Osteoblast (primary cell): Measurements from ENCODE around the gene HEXD. TPM values are rescaled to one million over a fixed set of nuclear protein-coding genes. Genes with fewer than 3 reads are reported as not detected.

Experiments used
- DNase-seq: peaks from one replicate; pipeline ENCODE4 v3.0.0; 2011; ENCODE audit warnings: low spot score, mixed read lengths; ENCODE audit not compliant: insufficient read length; ENCODE audit errors: missing footprints
- H2AFZ ChIP-seq: 2 replicates; pipeline ENCODE4 v1.6.0; 2011; ENCODE audit warnings: mild to moderate bottlenecking, low read length
- H3K27ac ChIP-seq: 2 replicates; pipeline ENCODE4 v1.5.1; 2011; ENCODE audit warnings: mild to moderate bottlenecking, low read depth, low read length, moderate library complexity
- H3K27me3 ChIP-seq: 2 replicates; pipeline ENCODE4 v1.6.0; 2012; ENCODE audit warnings: mild to moderate bottlenecking, control low read depth, inconsistent platforms, low read length, moderate library complexity; ENCODE audit not compliant: insufficient read depth
- H3K36me3 ChIP-seq: 2 replicates; pipeline ENCODE4 v1.5.1; 2011; ENCODE audit warnings: mild to moderate bottlenecking, low read length, control low read depth, moderate library complexity; ENCODE audit not compliant: insufficient read depth
- H3K4me1 ChIP-seq: 2 replicates; pipeline ENCODE4 v1.5.1; 2011; ENCODE audit warnings: mild to moderate bottlenecking, low read length, control low read depth, moderate library complexity; ENCODE audit not compliant: insufficient read depth
- H3K4me2 ChIP-seq: 2 replicates; pipeline ENCODE4 v1.6.0; 2011; ENCODE audit warnings: mild to moderate bottlenecking, low read length; ENCODE audit not compliant: insufficient read depth
- H3K4me3 ChIP-seq: fragments of 200-600 bp; sonication (generic); 3 replicates; pipeline ENCODE4 v1.5.1; 2012; ENCODE audit warnings: mild to moderate bottlenecking, low read length, inconsistent platforms; ENCODE audit not compliant: insufficient read depth
- H3K79me2 ChIP-seq: 2 replicates; pipeline ENCODE4 v1.6.0; 2012; ENCODE audit warnings: mild to moderate bottlenecking, low read length, control low read depth, inconsistent platforms; ENCODE audit not compliant: insufficient read depth
- H3K9me3 ChIP-seq: 2 replicates; pipeline ENCODE4 v1.5.1; 2011; ENCODE audit warnings: low read depth, low read length, control low read depth
- H4K20me1 ChIP-seq: 2 replicates; pipeline ENCODE4 v1.6.0; 2012; ENCODE audit warnings: mild to moderate bottlenecking, low read length, control low read depth; ENCODE audit not compliant: insufficient read depth
- total RNA-seq: library from RNA; depleted of rRNA; stranded (reverse); fragments of >200 nt; gene quantifications from 2 replicates; pipeline ENCODE4 v1.2.3, GENCODE V29; 2012
- TF ChIP-seq, protein P1 (sequence below): IDR thresholded peaks from 2 replicates; pipeline ENCODE4 v1.5.1; 2011; ENCODE audit warnings: mild to moderate bottlenecking, low read depth, low read length, moderate library complexity; ENCODE audit errors: extremely low read depth

Gene HEXD
- total RNA-seq, 1 donor, result 20.3 TPM

DNA sequence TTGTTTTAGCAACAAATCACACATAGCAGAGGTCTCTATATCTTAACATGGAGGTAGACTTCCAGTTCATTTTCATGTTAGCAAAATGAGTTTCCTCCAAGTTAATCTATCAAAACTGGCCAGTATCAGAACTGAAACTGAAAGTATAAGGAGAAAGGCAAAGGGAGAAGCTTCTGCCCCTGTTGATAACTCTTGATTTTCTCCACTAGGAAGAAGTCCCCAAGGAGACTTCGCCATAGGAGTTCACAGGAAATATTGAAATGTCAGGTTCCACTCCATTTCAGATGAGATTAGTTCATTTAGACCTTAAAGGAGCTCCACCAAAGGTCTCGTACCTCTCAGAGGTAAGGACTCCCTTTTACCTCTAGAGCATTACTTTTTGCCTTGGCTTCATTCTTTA is 1.4 kb downstream of the HEXD start:
- H3K36me3 ChIP-seq, result no peaks in the 10 kb centered on the region
- no peak for DNase-seq
- peak overlapping the region; percentile 97 for H2AFZ ChIP-seq
- H3K4me2 ChIP-seq, result peak overlapping the region; percentile 82
- H3K27me3 ChIP-seq, result no peaks in the 10 kb centered on the region
- no peak overlapping the region for H3K27ac ChIP-seq
- no peaks in the 10 kb centered on the region for H3K79me2 ChIP-seq
- peaks cover 29% of the 10 kb centered on the region for H4K20me1 ChIP-seq
- peak overlapping the region; percentile 86 for H3K4me3 ChIP-seq
- peaks cover 17% of the 10 kb centered on the region for H3K4me1 ChIP-seq
- TF ChIP-seq, protein P1, sequence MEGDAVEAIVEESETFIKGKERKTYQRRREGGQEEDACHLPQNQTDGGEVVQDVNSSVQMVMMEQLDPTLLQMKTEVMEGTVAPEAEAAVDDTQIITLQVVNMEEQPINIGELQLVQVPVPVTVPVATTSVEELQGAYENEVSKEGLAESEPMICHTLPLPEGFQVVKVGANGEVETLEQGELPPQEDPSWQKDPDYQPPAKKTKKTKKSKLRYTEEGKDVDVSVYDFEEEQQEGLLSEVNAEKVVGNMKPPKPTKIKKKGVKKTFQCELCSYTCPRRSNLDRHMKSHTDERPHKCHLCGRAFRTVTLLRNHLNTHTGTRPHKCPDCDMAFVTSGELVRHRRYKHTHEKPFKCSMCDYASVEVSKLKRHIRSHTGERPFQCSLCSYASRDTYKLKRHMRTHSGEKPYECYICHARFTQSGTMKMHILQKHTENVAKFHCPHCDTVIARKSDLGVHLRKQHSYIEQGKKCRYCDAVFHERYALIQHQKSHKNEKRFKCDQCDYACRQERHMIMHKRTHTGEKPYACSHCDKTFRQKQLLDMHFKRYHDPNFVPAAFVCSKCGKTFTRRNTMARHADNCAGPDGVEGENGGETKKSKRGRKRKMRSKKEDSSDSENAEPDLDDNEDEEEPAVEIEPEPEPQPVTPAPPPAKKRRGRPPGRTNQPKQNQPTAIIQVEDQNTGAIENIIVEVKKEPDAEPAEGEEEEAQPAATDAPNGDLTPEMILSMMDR, result no peak
- peaks cover 2% of the 10 kb centered on the region for H3K9me3 ChIP-seq

DNA sequence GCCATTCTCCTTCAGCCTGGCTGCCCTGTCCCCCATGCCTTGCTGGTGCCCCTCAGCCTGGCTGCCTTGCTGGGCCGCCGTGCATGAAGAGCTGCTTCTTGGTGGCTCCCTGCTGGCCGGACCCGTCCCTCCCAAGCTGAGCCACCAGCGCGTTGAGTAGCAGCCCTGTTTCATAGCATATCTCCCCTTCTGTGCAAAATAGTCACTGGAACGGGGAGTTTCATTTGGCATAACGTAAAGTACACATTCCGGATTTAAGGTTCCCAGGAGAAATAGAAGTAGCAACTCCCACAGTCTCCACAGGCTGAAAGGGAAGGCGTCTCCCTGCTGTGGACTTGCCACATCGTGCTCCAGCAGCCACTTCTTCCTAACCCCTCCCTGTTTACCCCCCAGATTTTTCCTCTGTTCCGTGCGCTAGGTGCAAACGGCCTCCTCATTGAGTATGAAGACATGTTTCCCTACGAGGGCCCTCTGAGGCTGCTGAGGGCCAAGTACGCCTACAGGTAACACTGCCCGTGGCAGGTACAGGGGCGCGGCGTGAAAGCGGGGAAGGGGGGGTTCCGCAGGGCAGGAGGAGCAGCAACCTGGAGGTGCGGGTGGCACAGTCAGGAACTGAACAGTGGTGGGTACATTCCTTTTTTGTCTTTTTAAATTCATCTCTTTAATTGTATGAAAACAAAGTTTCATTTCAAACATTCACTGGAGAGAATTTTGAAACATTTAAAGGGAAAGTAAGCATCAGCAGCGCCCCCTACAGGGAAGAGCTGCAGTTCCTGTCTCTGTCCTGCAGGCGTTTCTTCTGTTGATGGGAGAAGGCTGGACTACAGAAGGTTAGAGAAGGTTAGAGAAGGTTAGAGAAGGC is 6.1 kb downstream of the HEXD start:
- peaks cover 6% of the 10 kb centered on the region for H3K4me1 ChIP-seq
- peak overlapping the region; percentile 61 for H3K4me2 ChIP-seq
- TF ChIP-seq, protein P1, result peak; percentile 86
- H3K36me3 ChIP-seq, result no peaks in the 10 kb centered on the region
- H3K9me3 ChIP-seq, result peaks cover 2% of the 10 kb centered on the region
- H4K20me1 ChIP-seq, result no peaks in the 10 kb centered on the region
- peak overlapping the region; percentile 63 for H3K4me3 ChIP-seq
- H3K27ac ChIP-seq, result no peak overlapping the region
- H3K79me2 ChIP-seq, result no peaks in the 10 kb centered on the region
- peak; percentile 95 for DNase-seq
- H3K27me3 ChIP-seq, result no peaks in the 10 kb centered on the region
- H2AFZ ChIP-seq, result peak overlapping the region; percentile 37

DNA sequence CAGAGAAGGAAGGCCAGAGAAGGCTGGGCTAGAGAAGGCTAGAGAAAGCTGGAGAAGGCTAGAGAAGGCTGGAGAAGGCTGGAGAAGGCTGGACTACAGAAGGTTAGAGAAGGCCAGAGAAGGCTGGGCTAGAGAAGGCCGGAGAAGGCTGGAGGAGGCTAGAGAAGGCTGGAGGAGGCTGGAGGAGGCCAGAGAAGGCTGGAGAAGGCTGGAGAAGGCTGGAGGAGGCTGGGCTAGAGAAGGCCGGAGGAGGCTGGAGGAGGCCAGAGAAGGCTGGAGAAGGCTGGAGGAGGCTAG is 6.7 kb downstream of the HEXD start:
- Histone ChIP-seq H4K20me1 (no peaks in the 10 kb centered on the region), H2AFZ (no peak overlapping the region), H3K9me3 (peaks cover 2% of the 10 kb centered on the region), H3K4me3 (no peak overlapping the region), H3K36me3 (no peaks in the 10 kb centered on the region), H3K79me2 (no peaks in the 10 kb centered on the region), H3K4me1 (peaks cover 4% of the 10 kb centered on the region), H3K27ac (no peak overlapping the region), H3K4me2 (no peak overlapping the region), H3K27me3 (no peaks in the 10 kb centered on the region)
- TF ChIP-seq, protein P1, result no peak
- no peak for DNase-seq

DNA sequence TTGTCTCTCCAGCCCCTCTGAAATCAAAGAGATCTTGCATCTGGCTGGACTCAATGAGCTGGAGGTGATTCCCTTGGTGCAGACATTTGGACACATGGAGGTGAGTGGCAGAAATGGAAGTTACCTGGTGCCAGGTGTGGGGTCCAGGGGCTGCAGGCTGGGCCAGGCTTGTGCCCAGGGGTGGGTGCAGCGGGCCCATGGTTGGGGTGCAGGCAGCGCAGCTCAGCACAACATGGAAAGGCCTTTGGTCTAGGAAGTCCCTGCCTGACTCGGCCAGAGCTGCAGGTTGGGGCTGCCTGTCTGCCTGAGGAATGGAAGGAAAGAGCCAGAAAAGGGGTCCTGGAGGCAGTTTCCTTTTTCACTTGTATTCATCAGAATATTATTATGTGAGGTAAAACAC is 10.4 kb downstream of the HEXD start:
- no peak for DNase-seq
- Histone ChIP-seq H3K9me3 (no peaks in the 10 kb centered on the region), H3K27ac (no peak overlapping the region), H3K4me1 (peaks cover 4% of the 10 kb centered on the region), H3K4me3 (no peak overlapping the region), H3K27me3 (no peaks in the 10 kb centered on the region), H3K4me2 (no peak overlapping the region), H2AFZ (no peak overlapping the region), H4K20me1 (no peaks in the 10 kb centered on the region), H3K79me2 (no peaks in the 10 kb centered on the region), H3K36me3 (no peaks in the 10 kb centered on the region)
- TF ChIP-seq, protein P1, result no peak
